Measurements from ENCODE around the gene RCCD1.

GRCh38 chr15:90933301-90933700 is 21.4 kb upstream of the RCCD1 start:
- TF ChIP-seq, protein P1, sequence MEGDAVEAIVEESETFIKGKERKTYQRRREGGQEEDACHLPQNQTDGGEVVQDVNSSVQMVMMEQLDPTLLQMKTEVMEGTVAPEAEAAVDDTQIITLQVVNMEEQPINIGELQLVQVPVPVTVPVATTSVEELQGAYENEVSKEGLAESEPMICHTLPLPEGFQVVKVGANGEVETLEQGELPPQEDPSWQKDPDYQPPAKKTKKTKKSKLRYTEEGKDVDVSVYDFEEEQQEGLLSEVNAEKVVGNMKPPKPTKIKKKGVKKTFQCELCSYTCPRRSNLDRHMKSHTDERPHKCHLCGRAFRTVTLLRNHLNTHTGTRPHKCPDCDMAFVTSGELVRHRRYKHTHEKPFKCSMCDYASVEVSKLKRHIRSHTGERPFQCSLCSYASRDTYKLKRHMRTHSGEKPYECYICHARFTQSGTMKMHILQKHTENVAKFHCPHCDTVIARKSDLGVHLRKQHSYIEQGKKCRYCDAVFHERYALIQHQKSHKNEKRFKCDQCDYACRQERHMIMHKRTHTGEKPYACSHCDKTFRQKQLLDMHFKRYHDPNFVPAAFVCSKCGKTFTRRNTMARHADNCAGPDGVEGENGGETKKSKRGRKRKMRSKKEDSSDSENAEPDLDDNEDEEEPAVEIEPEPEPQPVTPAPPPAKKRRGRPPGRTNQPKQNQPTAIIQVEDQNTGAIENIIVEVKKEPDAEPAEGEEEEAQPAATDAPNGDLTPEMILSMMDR (IDR thresholded peaks at IDR 0.05; ENCODE audit: low read depth, low read length, poor library complexity, severe bottlenecking): no peak
- no peak for TF ChIP-seq EZH2phosphoT487 (IDR thresholded peaks at IDR 0.05; ENCODE audit: borderline replicate concordance, low read length)

Data from DOHH2 (cell line).